GM21367 (cell line): Measurements from ENCODE around the gene MX1.

Experiments
- ATAC-seq: cut with Tn5 transposase; IDR thresholded peaks from one replicate; pipeline ENCODE4 v1.9.1; 2021; ENCODE audit not compliant: unreplicated experiment

MX1 gene

GRCh38 chr21:41431788-41432548 lies 5.9 kb downstream of the MX1 start:
- peak; percentile 52 for ATAC-seq

- no peak for ATAC-seq
Observed at GRCh38 chr21:41432562-41433460, 6.8 kb downstream of the MX1 start.

DNA sequence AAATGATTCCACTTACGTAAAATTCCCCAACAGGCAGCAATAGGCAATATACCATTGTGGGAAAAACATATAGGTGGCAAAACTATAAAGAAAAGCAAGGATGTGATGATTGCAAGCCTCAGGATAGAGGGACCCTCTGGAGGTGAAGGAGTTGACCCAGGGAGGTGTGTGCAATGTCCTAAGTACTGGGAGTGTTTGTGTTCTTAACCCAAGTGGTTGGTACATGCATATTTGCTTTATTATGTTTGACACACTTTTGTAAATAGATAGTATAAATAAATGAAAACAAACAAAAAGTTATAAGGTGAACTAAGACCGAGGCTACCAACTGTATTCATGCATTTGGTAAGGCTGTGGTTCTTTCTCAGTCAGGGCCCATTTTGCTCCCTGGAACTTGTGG lies 7.5 kb downstream of the MX1 start:
- no peak for ATAC-seq

DNA sequence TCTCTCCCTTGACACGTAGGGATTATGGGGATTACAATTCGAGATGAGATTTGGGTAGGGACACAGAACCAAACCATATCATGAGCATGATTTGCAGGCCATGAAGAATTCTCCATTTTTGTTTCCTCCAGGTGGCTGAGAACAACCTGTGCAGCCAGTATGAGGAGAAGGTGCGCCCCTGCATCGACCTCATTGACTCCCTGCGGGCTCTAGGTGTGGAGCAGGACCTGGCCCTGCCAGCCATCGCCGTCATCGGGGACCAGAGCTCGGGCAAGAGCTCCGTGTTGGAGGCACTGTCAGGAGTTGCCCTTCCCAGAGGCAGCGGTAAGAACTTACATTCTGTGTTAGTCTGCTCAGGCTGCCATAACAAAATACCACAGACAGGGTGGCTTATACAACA lies 9.7 kb downstream of the MX1 start:
- no peak for ATAC-seq

GRCh38 chr21:41437729-41438128 lies 11.7 kb downstream of the MX1 start:
- no peak for ATAC-seq

GRCh38 chr21:41438425-41439113 lies 12.5 kb downstream of the MX1 start:
- ATAC-seq = no peak

GRCh38 chr21:41439248-41439647 lies 13.2 kb downstream of the MX1 start:
- ATAC-seq = no peak

GRCh38 chr21:41441546-41441945 lies 15.5 kb downstream of the MX1 start:
- no peak for ATAC-seq

GRCh38 chr21:41442481-41443186 lies 16.6 kb downstream of the MX1 start:
- ATAC-seq = no peak

GRCh38 chr21:41443562-41443961 lies 17.5 kb downstream of the MX1 start:
- ATAC-seq = no peak

GRCh38 chr21:41444703-41445464 lies 18.8 kb downstream of the MX1 start:
- no peak for ATAC-seq

DNA sequence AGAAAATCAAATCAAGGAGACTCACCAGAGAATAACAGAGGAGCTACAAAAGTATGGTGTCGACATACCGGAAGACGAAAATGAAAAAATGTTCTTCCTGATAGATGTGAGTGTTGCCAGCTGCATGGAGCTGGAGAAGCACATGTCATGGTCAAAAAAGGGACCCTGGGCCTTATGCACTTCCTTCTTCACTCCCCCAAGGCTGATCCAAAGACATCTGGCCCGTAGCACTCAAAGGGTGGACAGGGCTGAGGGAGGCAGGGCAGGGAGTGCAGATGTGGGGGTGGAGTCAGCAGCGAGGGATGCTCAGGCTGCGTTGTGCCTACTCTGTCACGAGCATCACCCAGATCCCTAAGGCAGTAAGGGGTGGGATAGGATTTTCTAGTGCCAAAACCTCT lies 19.4 kb downstream of the MX1 start:
- no peak for ATAC-seq

DNA sequence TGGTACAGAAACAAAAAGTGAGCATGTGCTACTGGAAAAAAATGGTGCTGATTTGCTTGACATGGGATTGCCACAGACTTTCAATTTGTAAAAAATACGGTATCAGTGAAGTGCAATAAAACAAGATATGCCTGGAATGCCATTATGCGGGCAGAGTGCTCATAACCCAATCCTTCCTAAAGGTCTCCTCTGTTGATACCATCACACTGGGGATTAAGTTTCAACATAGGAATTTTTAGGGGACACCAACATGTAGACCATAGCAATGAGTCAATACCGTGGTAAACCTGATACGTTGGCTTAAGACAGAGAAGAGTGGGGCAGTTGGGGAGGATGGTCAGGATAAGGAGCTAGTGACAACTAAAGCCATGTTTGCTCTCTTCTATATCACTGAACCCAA lies 20.5 kb downstream of the MX1 start:
- no peak for ATAC-seq

DNA sequence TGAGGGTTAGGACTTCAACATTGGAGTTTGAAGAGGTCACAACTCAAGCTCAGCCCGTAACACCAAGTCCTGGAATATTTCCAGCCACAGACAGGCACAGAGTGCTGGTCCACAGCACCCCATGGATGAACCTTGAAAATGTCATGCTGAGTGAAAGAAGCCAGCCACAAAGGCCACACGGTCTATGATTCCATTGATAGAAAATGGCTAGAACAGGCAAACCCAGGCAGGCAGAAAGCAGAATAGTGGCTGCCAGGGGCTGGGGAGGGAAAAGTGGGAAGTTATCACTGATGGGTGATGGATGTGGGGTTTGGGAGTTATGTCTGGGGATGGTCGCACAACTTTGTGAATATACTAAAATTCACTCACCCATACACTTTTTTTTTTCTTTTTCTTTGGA lies 21.3 kb downstream of the MX1 start:
- no peak for ATAC-seq

GRCh38 chr21:41449613-41450012 lies 23.6 kb downstream of the MX1 start:
- ATAC-seq = no peak

GRCh38 chr21:41451753-41452676 lies 26.0 kb downstream of the MX1 start:
- no peak for ATAC-seq

DNA sequence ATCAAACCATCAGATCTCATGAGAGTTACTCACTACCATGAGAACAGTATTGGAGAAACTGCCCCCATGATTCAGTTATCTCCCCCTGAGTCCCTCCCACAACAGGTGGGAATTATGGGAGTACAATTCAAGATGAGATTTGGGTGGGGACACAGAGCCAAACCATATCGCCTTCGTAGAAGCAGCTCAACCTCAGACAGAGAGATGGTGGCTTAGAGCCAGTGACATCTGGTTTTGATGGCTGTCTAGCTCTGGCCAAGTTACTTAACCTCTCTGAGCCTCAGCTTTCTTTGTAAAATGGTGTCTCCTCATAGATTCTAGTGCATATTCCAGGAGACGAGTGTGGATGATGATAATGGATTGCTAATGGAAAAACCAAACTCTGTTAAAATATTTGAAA lies 27.2 kb downstream of the MX1 start:
- ATAC-seq = no peak

DNA sequence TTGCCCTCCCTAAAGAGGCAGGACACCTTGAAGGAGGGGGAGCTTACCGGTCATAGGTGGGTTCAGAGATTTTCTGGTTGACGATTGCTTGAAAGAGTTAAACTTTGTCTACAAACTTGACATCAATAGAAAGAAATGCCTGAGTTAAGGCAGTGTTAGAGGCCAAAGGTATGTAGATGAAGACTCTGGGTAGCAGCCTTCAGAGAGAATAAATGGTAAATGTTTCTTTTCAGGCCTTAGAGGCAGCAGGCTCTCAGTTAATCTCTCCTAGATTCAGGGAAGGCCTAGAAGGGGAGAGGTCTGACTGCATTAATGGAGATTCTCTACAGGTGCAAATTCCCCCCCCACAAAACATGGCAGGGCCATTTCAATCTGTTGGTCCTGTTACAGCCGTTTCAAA lies 27.7 kb downstream of the MX1 start:
- no peak for ATAC-seq

DNA sequence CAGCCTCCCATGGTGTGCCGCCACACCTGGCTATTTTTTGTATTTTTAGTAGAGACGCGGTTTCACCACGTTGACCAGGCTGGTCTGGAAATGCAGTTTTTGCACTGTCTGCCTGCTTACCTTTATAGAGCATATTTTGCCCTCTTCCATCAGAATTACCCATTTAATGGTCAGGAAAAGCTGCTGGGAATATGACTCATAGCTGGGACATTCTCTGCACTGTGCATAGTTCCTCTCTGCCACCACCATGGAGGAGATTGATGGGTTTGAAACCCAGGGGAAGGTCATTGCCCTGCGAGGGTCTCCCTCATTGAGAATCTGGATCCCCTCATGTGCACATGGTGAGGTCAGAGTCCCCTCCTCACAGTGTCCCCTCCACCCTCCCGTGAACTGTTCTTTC lies 32.1 kb downstream of the MX1 start:
- ATAC-seq = no peak
